ENCODE data around the gene ZNF23. TPM values are rescaled to one million over a fixed set of nuclear protein-coding genes. Genes with fewer than 3 reads are reported as not detected.

Gene ZNF23
- total RNA-seq, 1 donor from 2014 or later: 18.2 TPM

GRCh38 chr16:71428883-71429282 lies 33.2 kb downstream of the ZNF23 start:
- peaks cover 6% of the 10 kb centered on the region for H4K20me1 ChIP-seq (ENCODE audit: low read depth)
- H3F3A ChIP-seq (ENCODE audit: low read depth): peaks cover 11% of the 10 kb centered on the region
- DNase-seq (ENCODE audit: low spot score): no peak
- TF ChIP-seq CTCF (IDR thresholded peaks at IDR 0.05): no peak
- TF ChIP-seq EZH2 (IDR thresholded peaks at IDR 0.05): no peak
- TF ChIP-seq EZH2phosphoT487 (IDR thresholded peaks at IDR 0.05): no peak
- Mint-ChIP-seq H3K4me3 (no peak overlapping the region), H3K4me1 (peaks cover 11% of the 10 kb centered on the region), H3K36me3 (peaks cover 2% of the 10 kb centered on the region), H3K27ac (no peak overlapping the region), H3K27me3 (ENCODE audit: insufficient read depth, low read depth) (peaks cover 25% of the 10 kb centered on the region), H3K9me3 (peaks cover 8% of the 10 kb centered on the region)
- no peak overlapping the region for H3K27ac ChIP-seq
- H3K9me3 ChIP-seq (ENCODE audit: low read depth): no peaks in the 10 kb centered on the region
- H2AFZ ChIP-seq (replicated peaks): no peak overlapping the region
- no peak overlapping the region for H3K4me2 ChIP-seq
- no peaks in the 10 kb centered on the region for H3K79me2 ChIP-seq (ENCODE audit: low read depth)
- no peaks in the 10 kb centered on the region for H3K4me1 ChIP-seq
- H3K27me3 ChIP-seq: peaks cover 48% of the 10 kb centered on the region
- no peak overlapping the region for H3K9ac ChIP-seq
- H3K36me3 ChIP-seq: no peaks in the 10 kb centered on the region
- no peak overlapping the region for H3K4me3 ChIP-seq

GRCh38 chr16:71428385-71428784 lies 33.7 kb downstream of the ZNF23 start:
- Histone ChIP-seq H3F3A (ENCODE audit: low read depth) (peaks cover 11% of the 10 kb centered on the region), H3K9ac (no peak overlapping the region), H3K4me3 (no peak overlapping the region), H3K27ac (no peak overlapping the region), H4K20me1 (ENCODE audit: low read depth) (peaks cover 6% of the 10 kb centered on the region), H3K36me3 (no peaks in the 10 kb centered on the region), H3K9me3 (ENCODE audit: low read depth) (no peaks in the 10 kb centered on the region), H3K27me3 (peaks cover 53% of the 10 kb centered on the region), H2AFZ (replicated peaks) (no peak overlapping the region), H3K4me2 (no peak overlapping the region), H3K4me1 (no peaks in the 10 kb centered on the region), H3K79me2 (ENCODE audit: low read depth) (no peaks in the 10 kb centered on the region)
- peaks cover 25% of the 10 kb centered on the region for H3K27me3 Mint-ChIP-seq (ENCODE audit: insufficient read depth, low read depth)
- H3K9me3 Mint-ChIP-seq: peaks cover 8% of the 10 kb centered on the region
- peaks cover 2% of the 10 kb centered on the region for H3K36me3 Mint-ChIP-seq
- peaks cover 11% of the 10 kb centered on the region for H3K4me1 Mint-ChIP-seq
- H3K4me3 Mint-ChIP-seq: no peak overlapping the region
- TF ChIP-seq CTCF (IDR thresholded peaks at IDR 0.05) (no peak), EZH2 (IDR thresholded peaks at IDR 0.05) (no peak), EZH2phosphoT487 (IDR thresholded peaks at IDR 0.05) (no peak)
- no peak overlapping the region for H3K27ac Mint-ChIP-seq
- no peak for DNase-seq (ENCODE audit: low spot score)

- DNase-seq (ENCODE audit: low spot score): no peak
- Histone ChIP-seq H3K9me3 (ENCODE audit: low read depth) (no peaks in the 10 kb centered on the region), H3K4me2 (peak overlapping the region; percentile 89), H3K27me3 (peaks cover 55% of the 10 kb centered on the region), H3F3A (ENCODE audit: low read depth) (peaks cover 11% of the 10 kb centered on the region), H3K27ac (no peak overlapping the region), H3K4me1 (no peaks in the 10 kb centered on the region), H3K4me3 (peak overlapping the region; percentile 84), H4K20me1 (ENCODE audit: low read depth) (peaks cover 6% of the 10 kb centered on the region), H2AFZ (replicated peaks) (peak overlapping the region; percentile 3), H3K36me3 (no peaks in the 10 kb centered on the region), H3K9ac (no peak overlapping the region), H3K79me2 (ENCODE audit: low read depth) (no peaks in the 10 kb centered on the region)
- Mint-ChIP-seq H3K4me1 (peaks cover 11% of the 10 kb centered on the region), H3K4me3 (peak overlapping the region; percentile 91), H3K9me3 (peaks cover 8% of the 10 kb centered on the region), H3K36me3 (peaks cover 2% of the 10 kb centered on the region), H3K27ac (peak overlapping the region; percentile 97), H3K27me3 (ENCODE audit: insufficient read depth, low read depth) (peaks cover 28% of the 10 kb centered on the region)
- no peak for TF ChIP-seq CTCF (IDR thresholded peaks at IDR 0.05)
- no peak for TF ChIP-seq EZH2 (IDR thresholded peaks at IDR 0.05)
- TF ChIP-seq EZH2phosphoT487 (IDR thresholded peaks at IDR 0.05): no peak
These were observed 35.0 kb downstream of the ZNF23 start for GRCh38 chr16:71426880-71427615.

Data from neural progenitor cell (in vitro differentiated cells).